Glomerular visceral epithelial cell (primary cell): Measurements from ENCODE around the gene NR1H3.
"Not testable (repeated sequence)": the region's sequence is repeated elsewhere in the genome, so short reads cannot be mapped to it uniquely, and the experiment has no call there.

Experiments used
- DNase-seq: peaks from one replicate; pipeline ENCODE4 v3.0.0-alpha.2; 2016; ENCODE audit errors: extremely low spot score

NR1H3 gene

GRCh38 chr11:47305734-47306483 is 48.1 kb downstream of the NR1H3 start:
- DNase-seq = no peak

- no peak for DNase-seq
Measured at GRCh38 chr11:47306484-47306844, 48.7 kb downstream of the NR1H3 start.

DNA sequence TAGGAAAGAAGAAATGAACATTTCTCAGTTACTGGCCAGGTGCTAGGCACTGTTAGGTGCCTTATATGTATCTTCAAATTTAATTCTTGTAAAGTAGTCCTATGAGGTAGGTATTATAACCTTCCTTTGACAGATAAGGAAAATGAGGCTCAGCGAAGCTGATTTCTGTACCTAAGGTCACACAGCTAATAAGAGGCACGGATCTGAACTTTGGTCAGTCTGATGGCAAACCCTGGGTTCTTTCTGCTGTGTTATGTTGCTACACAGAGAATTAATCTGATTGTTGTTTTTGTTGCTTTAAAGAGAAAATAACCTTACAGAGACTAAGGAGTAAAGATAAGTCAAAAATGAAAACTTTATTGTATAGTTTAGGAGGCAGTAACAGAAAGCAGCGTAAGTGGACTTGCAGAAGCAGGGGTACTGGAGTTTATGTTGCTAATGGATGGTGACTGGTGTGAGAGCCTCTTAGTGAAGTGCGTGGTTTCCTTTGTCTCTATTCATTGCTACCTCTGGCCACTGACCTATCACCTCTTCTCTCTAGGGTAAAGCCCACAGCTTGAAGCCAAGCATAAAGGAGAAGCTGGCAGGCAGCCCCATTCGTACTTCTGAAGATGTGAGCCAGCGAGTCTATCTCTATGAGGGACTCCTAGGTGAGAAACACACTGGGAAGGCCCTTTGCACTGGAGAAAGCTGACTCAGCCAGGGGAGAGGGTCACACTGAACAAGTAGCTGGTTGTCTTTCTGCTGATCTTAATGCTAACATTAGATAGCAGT is 50.4 kb downstream of the NR1H3 start:
- no peak for DNase-seq

DNA sequence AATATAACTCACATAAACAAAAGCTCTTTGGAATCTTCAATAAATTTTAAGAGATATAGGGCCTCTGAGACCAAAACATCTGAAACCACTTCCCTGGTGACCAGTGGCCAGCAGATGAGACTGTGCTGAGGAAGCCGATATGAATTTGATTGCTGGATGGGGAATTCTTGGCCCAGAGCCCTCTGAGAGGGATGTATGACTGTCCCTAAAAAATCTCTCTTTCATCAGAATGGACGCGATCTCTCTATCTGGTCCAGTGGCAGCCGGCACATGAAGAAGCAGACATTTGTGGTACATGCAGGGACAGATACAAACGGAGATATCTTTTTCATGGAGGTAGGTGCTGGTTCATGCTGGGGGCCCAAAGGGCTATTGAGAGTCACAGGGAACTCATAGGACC is 57.2 kb downstream of the NR1H3 start:
- no peak for DNase-seq

GRCh38 chr11:47316501-47316900 is 58.7 kb downstream of the NR1H3 start:
- DNase-seq = not testable (repeated sequence)

- no peak for DNase-seq
Measured at GRCh38 chr11:47317064-47317828, 59.5 kb downstream of the NR1H3 start.

DNA sequence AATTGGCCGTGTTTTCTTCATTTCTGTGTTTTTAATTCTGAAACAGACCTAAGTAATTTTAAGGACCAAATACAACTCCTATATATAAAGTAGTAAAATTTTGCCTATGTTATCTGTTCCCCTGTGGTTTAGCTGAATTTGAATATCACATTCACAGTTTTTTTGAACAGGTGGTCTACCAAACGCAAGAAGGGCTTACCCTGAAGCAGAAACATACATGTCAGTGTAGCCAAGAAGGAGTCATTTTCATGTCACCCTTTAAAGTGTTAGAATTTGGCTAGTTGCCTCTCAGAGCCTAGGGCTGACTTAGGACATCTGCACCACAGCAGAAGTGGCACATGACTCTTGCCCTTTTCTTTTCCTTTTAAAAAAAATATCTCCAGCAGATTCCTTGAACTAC is 60.4 kb downstream of the NR1H3 start:
- DNase-seq = no peak
